Measurements from ENCODE around the gene DLK1.

Gene DLK1

DNA sequence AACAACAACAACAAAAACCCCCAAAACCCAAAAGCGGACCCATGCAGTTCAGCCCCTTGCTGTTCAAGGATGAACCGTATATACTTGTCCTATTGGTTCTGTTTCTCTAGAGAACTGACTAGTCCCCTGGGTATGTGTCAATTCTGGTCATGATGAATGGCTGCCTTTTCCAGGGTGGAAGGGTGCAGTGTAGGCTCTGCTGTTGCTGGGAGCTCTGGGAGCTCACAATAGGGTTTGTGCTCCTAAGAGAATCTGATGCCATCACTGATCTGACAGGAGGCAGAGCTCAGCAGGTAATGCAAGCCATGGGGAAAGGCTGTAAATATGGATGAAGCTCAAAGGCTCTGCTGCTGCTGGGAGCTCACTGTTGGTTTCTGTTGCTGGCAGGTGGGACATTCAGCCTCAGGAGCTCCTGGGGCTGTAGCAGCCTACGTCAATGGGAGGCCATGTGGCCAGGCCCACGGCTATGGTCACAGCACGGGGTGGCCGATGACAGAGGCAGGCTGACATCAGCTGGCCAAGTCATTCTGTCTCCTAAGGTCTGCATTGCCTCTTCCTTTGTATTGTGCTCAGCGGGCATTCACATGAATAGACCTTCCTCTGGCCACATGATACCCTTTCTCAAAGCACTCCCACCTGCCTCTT, 37.9 kb downstream of the DLK1 start:
- H3K4me3 ChIP-seq (ENCODE audit: low read length) = no peak overlapping the region
- TF ChIP-seq, protein P1, sequence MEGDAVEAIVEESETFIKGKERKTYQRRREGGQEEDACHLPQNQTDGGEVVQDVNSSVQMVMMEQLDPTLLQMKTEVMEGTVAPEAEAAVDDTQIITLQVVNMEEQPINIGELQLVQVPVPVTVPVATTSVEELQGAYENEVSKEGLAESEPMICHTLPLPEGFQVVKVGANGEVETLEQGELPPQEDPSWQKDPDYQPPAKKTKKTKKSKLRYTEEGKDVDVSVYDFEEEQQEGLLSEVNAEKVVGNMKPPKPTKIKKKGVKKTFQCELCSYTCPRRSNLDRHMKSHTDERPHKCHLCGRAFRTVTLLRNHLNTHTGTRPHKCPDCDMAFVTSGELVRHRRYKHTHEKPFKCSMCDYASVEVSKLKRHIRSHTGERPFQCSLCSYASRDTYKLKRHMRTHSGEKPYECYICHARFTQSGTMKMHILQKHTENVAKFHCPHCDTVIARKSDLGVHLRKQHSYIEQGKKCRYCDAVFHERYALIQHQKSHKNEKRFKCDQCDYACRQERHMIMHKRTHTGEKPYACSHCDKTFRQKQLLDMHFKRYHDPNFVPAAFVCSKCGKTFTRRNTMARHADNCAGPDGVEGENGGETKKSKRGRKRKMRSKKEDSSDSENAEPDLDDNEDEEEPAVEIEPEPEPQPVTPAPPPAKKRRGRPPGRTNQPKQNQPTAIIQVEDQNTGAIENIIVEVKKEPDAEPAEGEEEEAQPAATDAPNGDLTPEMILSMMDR (IDR thresholded peaks at IDR 0.05; ENCODE audit: insufficient read depth, low read depth, low read length, missing control alignments) = no peak
- no peak for DNase-seq (ENCODE audit: low read depth)

DNA sequence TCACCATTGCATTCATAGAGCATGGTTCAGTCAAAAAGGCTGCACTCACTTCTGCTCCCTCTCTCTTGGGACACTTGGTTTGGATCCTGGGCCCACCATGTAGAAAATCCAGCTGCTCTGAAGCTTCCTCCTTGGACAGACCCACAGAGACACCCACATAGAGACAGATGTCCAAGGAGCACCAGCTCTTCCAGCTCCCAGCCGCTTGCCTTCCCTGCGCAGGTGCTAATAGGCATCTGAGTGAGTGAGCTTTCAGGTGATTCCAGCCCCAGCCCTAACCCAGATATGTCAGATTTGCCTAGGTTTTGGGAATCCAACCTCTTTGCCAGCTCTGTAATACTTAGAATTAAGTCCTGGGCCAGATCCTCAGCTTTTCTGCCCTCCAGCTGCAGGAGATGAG, 38.6 kb downstream of the DLK1 start:
- DNase-seq (ENCODE audit: low read depth) = no peak
- no peak overlapping the region for H3K4me3 ChIP-seq (ENCODE audit: low read length)
- TF ChIP-seq, protein P1 (IDR thresholded peaks at IDR 0.05; ENCODE audit: insufficient read depth, low read depth, low read length, missing control alignments) = no peak

DNA sequence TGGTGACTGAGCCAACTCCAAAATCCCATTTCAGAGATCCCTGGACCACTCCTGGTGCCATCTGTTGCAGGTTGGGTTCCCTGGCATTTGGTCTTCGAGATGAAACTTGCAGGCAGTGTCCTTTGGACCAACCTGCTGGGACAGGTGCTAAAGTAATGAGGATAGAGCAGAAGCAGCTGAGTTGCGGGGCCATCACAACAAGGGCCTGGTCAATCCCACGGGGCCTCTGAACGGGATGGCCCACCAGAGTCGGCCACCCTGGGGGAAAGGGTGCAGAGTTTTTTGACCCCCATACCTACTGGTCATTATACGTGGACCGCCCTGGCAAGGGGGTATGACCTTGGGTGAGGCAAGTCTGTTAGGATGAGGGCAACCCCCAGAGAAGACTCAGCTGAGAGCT, 39.3 kb downstream of the DLK1 start:
- H3K4me3 ChIP-seq (ENCODE audit: low read length) = no peak overlapping the region
- DNase-seq (ENCODE audit: low read depth) = no peak
- TF ChIP-seq, protein P1 (IDR thresholded peaks at IDR 0.05; ENCODE audit: insufficient read depth, low read depth, low read length, missing control alignments) = no peak

DNA sequence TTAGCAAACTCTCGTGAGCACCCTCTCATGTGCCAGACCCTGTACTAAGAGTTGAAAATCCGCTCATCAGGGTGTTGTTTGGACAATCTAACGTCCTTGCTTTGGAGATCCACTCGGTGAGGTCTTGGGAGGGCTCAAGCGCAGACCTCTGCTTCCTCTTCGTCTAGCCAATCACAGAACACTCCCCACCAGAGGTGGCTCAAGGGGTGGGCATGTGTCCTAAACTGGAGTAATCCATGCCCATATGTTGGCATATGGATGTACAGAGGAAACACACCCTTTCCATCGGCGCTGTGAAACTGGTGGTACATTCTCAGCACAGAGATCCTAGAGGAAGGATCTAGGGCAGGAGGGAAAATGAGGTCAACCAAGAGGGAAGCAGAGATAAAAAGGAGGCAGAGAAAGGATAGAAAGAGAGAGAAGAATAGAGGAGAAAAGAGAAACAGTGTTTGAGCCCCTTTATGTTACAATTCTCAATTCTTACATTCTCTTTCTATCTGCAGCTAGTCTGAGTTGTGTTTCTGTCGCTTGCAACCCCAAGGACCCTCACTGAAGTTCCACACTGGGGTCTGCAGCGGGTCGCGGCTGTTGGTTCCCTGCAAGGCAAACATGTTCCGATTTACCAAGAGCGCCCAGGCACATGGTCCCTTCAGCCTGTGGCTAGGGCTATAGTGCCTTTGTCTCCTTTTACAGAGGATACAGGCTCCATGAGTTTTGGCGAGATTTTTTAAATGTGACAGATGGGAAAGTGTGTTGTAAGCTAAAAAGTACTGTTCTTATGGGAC, 40.5 kb downstream of the DLK1 start:
- TF ChIP-seq, protein P1 (IDR thresholded peaks at IDR 0.05; ENCODE audit: insufficient read depth, low read depth, low read length, missing control alignments) = no peak
- no peak overlapping the region for H3K4me3 ChIP-seq (ENCODE audit: low read length)
- DNase-seq (ENCODE audit: low read depth) = no peak

DNA sequence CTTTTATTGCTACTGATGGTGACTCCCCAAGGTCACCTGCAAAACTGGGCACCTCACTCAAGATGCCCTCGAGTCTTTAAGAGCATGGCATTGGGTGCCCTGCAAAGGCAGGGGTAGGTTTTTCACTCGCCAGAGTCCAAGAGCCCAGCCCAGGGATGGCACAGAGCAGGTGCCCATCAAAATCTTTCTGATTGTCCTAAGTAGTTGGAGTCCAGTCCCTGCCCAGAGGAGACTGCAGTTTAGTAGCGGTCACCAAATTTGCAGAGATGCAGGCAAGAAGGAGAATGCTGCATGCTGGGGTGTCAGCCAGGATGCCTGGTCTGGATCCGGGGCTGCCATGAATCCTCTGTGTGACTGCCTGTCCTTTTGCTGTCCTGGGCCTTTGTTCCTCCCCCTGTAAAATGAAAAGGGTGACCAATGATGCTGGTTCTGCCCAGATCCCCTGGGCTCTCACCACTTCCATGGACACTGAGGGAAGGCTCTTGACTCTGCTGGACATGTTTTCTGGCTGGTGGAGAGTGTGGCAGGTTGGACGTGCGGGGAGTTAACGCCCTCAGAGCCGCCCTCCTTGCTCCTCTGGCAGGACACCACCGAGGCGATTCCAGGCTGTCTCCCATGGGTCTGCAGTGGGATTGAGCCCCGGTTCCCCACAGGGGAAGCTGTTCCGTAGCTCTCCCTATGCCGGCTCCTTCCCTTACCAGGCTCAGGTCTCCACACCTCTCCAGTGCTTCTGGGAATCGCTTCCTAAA, 41.3 kb downstream of the DLK1 start:
- DNase-seq (ENCODE audit: low read depth) = no peak
- TF ChIP-seq, protein P1 (IDR thresholded peaks at IDR 0.05; ENCODE audit: insufficient read depth, low read depth, low read length, missing control alignments) = no peak
- no peak overlapping the region for H3K4me3 ChIP-seq (ENCODE audit: low read length)

DNA sequence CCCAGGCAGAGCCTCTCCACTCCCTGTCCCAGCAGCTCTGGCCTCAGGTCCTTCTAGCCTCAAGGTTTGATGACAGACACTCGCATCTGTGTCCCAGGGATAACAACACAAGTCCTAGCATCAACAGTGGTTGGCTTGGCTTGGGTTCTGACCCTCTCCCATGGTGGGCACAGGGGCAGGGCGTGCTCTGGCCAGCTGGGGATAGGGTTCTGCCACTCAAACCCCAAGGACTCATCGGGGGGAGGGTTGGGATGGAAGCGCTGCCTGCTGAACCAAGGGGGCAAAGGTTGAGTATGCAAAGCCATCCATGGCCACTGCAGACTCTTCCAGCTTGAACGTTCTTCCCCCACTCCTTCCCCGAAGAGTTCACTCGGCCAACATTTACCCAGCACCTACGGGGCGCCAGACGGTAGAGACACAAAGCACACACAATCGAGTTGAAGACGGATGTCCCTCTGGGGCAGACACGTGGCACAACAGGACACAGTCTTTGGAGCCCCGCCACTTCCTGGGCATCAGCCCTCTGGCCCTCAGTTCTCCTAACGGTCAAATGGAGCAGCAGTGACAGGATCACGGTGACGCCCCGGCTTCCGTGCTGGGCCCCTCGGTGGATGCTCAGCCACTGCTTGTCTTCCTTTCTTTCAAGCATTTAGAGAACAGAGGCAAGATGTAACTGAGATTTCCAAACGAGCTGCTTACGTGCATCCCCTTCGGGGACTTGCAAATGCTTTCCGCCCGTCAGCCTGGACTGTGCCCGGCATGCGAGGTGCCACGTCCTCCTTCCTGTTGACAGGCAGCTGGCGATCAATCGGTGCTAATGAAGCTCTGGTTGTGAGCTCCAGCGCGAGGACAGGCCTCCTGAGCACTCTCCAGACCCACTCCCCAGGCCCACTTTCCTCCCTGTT, 42.6 kb downstream of the DLK1 start:
- TF ChIP-seq, protein P1 (IDR thresholded peaks at IDR 0.05; ENCODE audit: insufficient read depth, low read depth, low read length, missing control alignments) = no peak
- no peak for DNase-seq (ENCODE audit: low read depth)
- H3K4me3 ChIP-seq (ENCODE audit: low read length) = no peak overlapping the region

All from epithelial cell of esophagus (primary cell).